Measurements from ENCODE around the gene GRM1. TPM values are rescaled to one million over a fixed set of nuclear protein-coding genes. Genes with fewer than 3 reads are reported as not detected.

Gene GRM1
- total and polyA plus RNA-seq, 9 of the 15 experiments (the other 6 are each of a cell fraction or from before 2014, with no cell fraction given): not detected

DNA sequence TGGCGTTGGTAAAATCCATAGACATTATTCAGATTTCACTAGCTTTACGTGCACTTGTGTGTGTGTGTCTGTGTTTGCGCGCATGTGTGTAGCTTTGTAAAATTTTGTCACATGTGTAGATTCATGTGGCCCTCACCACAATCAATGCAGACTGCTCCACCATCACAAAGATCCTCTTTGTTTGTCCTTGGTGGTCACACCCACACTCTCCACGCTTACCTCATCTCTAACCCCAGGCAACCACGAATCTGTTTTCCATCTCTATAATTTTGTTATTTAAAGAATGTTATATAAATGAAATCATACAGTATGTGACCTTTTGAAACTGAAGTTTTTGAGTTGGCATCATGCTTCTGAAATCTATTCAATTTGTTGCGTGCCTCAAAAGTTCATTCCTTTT lies 58.5 kb downstream of the GRM1 start (continued):
- TF ChIP-seq, protein P1, sequence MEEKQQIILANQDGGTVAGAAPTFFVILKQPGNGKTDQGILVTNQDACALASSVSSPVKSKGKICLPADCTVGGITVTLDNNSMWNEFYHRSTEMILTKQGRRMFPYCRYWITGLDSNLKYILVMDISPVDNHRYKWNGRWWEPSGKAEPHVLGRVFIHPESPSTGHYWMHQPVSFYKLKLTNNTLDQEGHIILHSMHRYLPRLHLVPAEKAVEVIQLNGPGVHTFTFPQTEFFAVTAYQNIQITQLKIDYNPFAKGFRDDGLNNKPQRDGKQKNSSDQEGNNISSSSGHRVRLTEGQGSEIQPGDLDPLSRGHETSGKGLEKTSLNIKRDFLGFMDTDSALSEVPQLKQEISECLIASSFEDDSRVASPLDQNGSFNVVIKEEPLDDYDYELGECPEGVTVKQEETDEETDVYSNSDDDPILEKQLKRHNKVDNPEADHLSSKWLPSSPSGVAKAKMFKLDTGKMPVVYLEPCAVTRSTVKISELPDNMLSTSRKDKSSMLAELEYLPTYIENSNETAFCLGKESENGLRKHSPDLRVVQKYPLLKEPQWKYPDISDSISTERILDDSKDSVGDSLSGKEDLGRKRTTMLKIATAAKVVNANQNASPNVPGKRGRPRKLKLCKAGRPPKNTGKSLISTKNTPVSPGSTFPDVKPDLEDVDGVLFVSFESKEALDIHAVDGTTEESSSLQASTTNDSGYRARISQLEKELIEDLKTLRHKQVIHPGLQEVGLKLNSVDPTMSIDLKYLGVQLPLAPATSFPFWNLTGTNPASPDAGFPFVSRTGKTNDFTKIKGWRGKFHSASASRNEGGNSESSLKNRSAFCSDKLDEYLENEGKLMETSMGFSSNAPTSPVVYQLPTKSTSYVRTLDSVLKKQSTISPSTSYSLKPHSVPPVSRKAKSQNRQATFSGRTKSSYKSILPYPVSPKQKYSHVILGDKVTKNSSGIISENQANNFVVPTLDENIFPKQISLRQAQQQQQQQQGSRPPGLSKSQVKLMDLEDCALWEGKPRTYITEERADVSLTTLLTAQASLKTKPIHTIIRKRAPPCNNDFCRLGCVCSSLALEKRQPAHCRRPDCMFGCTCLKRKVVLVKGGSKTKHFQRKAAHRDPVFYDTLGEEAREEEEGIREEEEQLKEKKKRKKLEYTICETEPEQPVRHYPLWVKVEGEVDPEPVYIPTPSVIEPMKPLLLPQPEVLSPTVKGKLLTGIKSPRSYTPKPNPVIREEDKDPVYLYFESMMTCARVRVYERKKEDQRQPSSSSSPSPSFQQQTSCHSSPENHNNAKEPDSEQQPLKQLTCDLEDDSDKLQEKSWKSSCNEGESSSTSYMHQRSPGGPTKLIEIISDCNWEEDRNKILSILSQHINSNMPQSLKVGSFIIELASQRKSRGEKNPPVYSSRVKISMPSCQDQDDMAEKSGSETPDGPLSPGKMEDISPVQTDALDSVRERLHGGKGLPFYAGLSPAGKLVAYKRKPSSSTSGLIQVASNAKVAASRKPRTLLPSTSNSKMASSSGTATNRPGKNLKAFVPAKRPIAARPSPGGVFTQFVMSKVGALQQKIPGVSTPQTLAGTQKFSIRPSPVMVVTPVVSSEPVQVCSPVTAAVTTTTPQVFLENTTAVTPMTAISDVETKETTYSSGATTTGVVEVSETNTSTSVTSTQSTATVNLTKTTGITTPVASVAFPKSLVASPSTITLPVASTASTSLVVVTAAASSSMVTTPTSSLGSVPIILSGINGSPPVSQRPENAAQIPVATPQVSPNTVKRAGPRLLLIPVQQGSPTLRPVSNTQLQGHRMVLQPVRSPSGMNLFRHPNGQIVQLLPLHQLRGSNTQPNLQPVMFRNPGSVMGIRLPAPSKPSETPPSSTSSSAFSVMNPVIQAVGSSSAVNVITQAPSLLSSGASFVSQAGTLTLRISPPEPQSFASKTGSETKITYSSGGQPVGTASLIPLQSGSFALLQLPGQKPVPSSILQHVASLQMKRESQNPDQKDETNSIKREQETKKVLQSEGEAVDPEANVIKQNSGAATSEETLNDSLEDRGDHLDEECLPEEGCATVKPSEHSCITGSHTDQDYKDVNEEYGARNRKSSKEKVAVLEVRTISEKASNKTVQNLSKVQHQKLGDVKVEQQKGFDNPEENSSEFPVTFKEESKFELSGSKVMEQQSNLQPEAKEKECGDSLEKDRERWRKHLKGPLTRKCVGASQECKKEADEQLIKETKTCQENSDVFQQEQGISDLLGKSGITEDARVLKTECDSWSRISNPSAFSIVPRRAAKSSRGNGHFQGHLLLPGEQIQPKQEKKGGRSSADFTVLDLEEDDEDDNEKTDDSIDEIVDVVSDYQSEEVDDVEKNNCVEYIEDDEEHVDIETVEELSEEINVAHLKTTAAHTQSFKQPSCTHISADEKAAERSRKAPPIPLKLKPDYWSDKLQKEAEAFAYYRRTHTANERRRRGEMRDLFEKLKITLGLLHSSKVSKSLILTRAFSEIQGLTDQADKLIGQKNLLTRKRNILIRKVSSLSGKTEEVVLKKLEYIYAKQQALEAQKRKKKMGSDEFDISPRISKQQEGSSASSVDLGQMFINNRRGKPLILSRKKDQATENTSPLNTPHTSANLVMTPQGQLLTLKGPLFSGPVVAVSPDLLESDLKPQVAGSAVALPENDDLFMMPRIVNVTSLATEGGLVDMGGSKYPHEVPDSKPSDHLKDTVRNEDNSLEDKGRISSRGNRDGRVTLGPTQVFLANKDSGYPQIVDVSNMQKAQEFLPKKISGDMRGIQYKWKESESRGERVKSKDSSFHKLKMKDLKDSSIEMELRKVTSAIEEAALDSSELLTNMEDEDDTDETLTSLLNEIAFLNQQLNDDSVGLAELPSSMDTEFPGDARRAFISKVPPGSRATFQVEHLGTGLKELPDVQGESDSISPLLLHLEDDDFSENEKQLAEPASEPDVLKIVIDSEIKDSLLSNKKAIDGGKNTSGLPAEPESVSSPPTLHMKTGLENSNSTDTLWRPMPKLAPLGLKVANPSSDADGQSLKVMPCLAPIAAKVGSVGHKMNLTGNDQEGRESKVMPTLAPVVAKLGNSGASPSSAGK (IDR thresholded peaks at IDR 0.05): no peak
